G401 (cell line): ENCODE results near the gene ADRB1. TPM values are rescaled to one million over a fixed set of nuclear protein-coding genes. Genes with fewer than 3 reads are reported as not detected.

Experiments
- DNase-seq: peaks from one replicate; pipeline ENCODE4 v3.0.0-alpha.2; 2015; ENCODE audit warnings: low spot score
- in situ Hi-C: cut with HindIII; loops from 2 replicates; pipeline ENCODE4 v1.10.0; 2016; ENCODE audit warnings: low sequenced_read_pairs, mixed read lengths
- total RNA-seq: library from RNA; depleted of rRNA; stranded (reverse); fragments of >200 nt; shearing (Covaris generic); gene quantifications from 2 replicates; pipeline ENCODE4 v1.2.3, GENCODE V29; 2014; rRNA removed

The ADRB1 gene
- total RNA-seq, 1 experiment from 2014 or later = 4.8 TPM

GRCh38 chr10:114077347-114077746, 33.7 kb downstream of the ADRB1 start:
- in situ Hi-C loops = no loop called here
- no peak for DNase-seq

- in situ Hi-C loops = no loop called here
- no peak for DNase-seq
These were observed 34.2 kb downstream of the ADRB1 start for GRCh38 chr10:114077815-114078219.

DNA sequence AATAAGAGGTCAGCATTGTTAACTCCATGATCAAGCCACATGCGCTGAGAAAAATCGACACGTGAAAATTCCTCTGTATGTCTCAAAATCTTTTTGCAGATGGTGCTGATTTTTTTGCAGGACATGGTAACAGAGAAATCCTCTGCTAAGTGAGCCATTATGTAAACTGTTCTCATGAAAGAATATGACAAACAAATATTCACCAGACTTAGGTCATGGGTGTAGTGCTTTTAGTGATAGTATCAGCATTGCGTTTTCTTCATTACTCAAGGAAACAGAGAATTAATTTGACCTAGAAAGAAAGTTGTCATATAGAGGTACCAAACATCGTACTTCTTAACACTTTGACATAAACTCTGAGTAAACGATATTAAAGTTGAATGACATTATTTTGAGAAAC, 34.7 kb downstream of the ADRB1 start:
- in situ Hi-C loops = no loop called here
- no peak for DNase-seq

DNA sequence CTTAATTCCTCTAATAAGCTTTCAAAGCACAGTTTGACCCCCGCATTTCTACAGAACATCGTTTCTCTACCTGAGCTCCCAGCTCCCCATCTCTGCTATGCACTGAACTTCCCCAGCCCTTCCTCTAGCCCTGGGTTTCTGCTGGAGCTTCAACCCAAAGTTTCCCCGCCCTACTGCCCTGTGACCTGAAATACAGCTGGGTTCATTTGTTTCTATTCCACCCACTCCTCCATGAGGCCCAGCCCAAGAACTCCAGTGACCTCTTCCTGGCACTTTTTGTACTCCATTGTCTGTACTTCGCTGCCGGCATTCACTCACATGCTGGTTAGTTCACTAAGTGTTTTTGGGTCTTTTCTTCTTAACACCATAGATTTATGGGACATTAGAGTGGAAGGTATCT, 35.8 kb downstream of the ADRB1 start:
- no peak for DNase-seq

GRCh38 chr10:114081911-114082583, 38.4 kb downstream of the ADRB1 start:
- DNase-seq = no peak
- in situ Hi-C loops = no loop called here

More for the DNA sequence above, 35.8 kb downstream of the ADRB1 start:
- in situ Hi-C loops = no loop called here

- in situ Hi-C loops = no loop called here
- no peak for DNase-seq
These were observed 39.4 kb downstream of the ADRB1 start for GRCh38 chr10:114083040-114083439.

- no peak for DNase-seq
- in situ Hi-C loops = no loop called here
These were observed 40.5 kb downstream of the ADRB1 start for GRCh38 chr10:114084215-114084614.

GRCh38 chr10:114087255-114087654, 43.6 kb downstream of the ADRB1 start:
- DNase-seq = no peak
- in situ Hi-C loops = no loop called here

GRCh38 chr10:114087655-114088054, 44.0 kb downstream of the ADRB1 start:
- no peak for DNase-seq
- in situ Hi-C loops = no loop called here

DNA sequence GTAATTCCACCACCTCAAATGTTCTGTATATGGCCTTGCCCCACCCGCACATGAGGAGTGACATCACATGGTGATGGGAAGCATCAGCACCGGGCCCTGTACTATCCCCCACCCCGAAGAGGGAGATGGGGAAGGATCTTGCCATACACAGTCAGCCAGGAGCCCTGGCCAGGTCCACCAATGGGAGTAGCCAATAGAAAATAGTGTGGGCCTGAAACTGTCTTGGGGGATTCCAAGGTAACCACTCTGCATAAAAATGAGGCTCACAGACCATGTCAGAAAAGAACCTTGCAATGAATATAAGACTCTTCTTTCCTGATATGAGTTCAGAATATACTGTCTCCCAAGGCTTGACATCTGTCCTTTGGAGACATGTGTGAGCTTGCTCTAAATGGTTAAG, 51.1 kb downstream of the ADRB1 start:
- DNase-seq = no peak
- in situ Hi-C loops = no loop called here

- in situ Hi-C loops = no loop called here
These were observed 52.1 kb downstream of the ADRB1 start for GRCh38 chr10:114095559-114096337.

More at GRCh38 chr10:114095559-114096337, 52.1 kb downstream of the ADRB1 start:
- DNase-seq = no peak

Other genes starting within 250 kb of the ADRB1 start
- gene DCLRE1A, start 189.8 kb upstream of the ADRB1 start, total RNA-seq = 8.2 and 8.4 TPM in 2 replicates
- gene NHLRC2, start 189.2 kb upstream of the ADRB1 start, total RNA-seq = 12.3 and 21.0 TPM in 2 replicates
- 5.6 and 6.8 TPM in 2 replicates for gene CCDC186, start 130.3 kb downstream of the ADRB1 start, total RNA-seq
- not detected in 2 replicates for gene TDRD1, start 135.5 kb downstream of the ADRB1 start, total RNA-seq
- not detected in 2 replicates for gene VWA2, start 195.4 kb downstream of the ADRB1 start, total RNA-seq